GM10266 (cell line): ENCODE results near the gene SUPT6H.

ENCODE experiments used
- DNase-seq: peaks from one replicate; pipeline ENCODE4 v3.0.0; 2012; ENCODE audit errors: extremely low spot score
- TF ChIP-seq, protein P1 (sequence below): IDR thresholded peaks from 2 replicates; pipeline ENCODE4 v1.5.1; 2012; ENCODE audit warnings: mild to moderate bottlenecking, low read depth; ENCODE audit not compliant: control insufficient read depth, insufficient read depth; ENCODE audit errors: missing control alignments

SUPT6H gene

DNA sequence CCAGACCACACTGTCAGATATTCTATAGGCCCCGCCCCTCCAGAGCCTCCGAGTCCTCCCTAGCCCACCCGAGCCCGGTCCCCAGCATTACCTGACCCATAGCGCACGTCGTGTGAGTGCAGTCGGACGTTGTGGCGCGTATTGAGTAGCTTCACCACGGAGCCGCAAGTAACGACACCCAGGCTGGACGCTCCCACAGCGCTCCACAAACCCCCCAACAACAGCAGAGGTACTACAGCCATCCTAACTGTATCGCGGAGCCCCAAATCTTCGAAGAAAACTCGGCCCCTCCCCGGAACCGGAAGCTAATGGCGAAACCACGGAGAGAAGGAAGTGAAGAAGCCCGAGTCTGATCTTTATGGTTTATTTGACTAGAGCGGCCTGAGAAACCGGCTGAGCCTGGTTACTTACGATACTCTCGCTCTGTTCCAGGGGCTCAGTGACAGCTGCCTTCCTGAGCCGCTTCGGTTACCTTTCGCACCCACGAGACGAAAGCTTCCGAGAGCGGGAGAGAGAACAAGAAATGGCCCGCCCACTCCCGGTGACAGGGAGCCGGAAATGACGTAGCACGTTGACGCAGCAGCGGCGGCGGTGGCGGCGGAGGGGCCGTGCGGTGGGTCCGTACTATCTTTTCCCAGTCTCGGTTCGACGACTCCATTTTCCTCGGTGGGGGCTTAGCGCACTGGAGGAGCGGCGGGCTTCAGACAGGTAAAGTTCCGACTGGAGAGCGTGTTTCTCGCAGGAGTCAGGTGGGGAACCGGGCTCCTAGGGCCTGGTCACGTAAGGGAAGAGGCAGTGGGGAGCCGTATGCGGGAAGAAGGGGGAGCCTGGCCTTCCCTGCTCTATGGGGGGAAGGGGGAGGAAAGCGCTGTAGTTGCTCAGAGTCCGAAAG, at the start of gene SUPT6H, which contains the start of gene SDF2:
Gene SUPT6H (plus strand): TSS at position 571 of the 892 bp plus-strand sequence. CDS start 11,197 bp downstream, outside the sequence.
Gene SDF2 (minus strand): TSS at position 272 of the 892 bp plus-strand sequence. CDS start 30 bp downstream, at position 242.
- DNase-seq, result peak; percentile 94
- TF ChIP-seq, protein P1, sequence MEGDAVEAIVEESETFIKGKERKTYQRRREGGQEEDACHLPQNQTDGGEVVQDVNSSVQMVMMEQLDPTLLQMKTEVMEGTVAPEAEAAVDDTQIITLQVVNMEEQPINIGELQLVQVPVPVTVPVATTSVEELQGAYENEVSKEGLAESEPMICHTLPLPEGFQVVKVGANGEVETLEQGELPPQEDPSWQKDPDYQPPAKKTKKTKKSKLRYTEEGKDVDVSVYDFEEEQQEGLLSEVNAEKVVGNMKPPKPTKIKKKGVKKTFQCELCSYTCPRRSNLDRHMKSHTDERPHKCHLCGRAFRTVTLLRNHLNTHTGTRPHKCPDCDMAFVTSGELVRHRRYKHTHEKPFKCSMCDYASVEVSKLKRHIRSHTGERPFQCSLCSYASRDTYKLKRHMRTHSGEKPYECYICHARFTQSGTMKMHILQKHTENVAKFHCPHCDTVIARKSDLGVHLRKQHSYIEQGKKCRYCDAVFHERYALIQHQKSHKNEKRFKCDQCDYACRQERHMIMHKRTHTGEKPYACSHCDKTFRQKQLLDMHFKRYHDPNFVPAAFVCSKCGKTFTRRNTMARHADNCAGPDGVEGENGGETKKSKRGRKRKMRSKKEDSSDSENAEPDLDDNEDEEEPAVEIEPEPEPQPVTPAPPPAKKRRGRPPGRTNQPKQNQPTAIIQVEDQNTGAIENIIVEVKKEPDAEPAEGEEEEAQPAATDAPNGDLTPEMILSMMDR, result no peak

DNA sequence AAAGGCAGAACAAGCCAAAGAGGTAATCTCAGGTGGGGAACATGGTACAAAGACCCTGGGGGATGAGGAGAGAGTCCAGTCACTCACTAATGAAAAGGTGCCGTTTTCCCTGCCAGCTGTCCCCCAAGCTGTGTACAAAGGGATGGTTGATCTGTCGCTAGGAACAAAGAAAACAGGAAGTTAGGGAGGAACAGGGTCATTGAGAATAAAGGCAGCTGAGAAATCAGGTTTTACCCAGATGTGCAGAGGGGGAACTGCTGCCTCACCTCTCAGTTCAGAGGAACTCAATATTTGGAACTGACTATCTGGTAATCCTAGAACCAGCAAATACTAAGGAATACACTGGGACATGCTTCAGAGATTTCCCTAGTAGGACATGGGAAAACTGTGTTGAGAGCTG, 49.5 kb upstream of the SUPT6H start:
- DNase-seq, result no peak
- TF ChIP-seq, protein P1, result no peak

DNA sequence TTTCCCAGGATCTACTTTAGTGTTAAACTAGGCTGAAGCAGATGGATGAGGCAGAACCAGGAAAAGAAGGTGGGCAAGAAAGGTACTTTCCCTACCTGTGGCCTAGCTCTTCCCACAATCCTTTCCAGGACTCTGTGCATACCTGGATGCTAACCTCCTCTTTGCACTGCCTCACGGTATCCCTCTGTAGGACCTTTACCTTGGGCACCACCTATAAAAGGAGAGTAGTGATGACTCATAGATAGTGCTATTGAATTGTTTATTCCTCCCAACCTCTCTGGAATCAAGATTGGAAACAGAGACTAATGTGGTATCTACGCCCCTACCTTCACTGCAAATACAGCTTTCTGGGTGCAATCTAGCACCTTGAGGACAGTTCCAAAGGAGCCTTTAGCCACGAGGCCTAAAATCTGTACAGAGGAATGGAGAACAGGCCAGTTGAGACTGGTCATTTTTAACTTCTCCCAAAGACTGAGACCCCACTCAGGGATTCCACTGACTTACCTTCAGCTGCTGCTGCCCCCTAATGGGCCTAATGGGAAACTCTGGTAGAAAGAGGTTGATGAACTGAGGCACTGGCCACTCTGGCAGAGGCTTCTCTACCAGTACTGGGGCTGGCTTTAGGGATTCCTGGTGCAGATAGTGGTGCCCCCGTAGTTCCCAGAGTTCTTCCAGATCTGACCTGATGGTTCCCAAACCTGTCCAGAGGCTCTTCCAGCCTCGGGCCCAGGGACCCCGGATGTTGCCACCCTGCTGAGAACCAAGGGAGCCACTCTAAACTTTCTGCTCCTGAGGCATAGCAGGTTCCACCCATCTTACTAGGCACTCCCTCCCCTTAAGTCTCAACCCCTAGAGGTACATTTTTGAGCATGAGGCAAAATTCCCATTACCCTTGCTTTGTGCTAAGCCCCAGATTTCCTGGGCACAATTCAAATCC, 48.8 kb upstream of the SUPT6H start:
- TF ChIP-seq, protein P1, result peak; percentile 68
- DNase-seq, result peak; percentile 53

DNA sequence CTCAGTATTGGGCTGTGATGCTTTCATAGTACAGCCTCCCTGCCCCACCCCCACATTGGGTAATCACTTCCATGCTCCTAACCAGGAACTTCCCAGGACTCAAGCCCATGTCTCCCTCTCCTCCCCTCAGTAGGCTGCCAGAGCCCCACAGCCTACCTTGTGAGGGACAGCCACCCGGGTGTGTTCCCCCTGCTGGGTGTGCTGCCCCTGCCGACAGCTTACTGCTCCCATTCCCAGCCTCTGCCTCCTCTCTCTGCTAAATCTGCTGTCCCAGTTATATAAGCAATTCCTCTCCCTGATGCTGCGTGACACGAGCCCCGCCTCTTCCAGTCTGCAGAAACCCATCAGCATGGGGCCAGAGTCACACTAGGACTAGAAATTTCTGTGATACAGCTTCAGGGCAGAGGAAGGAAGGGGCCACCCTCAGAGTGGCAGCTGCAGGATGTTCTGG, 48.0 kb upstream of the SUPT6H start, which contains the start of gene RSKR:
Gene RSKR (minus strand): TSS at position 255 of the 451 bp plus-strand sequence. CDS start 24 bp downstream, at position 231.
- TF ChIP-seq, protein P1, result no peak

DNA sequence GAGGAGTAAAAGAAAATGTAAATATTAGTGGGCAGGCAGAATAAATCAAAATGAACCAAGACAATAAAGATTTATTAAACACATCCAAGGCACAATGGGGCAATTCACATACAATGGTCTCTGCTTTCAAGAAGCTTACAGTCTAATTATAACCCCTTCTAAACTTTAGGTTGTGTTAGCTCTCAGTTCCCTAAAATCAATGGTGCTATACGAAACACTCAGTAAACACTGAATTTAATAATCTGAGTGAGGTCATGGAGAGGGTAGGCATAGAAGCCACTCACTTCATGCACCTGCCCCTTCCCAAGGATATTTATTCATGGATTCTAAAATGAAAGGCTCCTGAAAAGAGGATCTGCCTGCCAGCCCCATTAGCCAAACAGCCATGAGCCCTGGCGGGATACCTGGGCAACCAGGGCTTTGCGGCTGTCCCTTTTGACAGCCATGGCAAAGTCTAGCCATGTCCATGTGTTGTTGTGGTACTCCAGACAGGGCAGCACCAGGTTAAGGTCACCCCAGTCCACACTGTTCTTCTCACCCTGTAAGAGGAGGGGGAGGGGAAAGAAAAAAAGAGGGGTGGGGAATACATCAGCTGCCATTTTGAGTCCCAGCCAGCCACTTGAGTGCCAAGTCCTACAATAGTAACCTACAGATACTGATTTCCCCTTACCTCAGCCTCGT, 46.6 kb upstream of the SUPT6H start:
- DNase-seq, result no peak
- TF ChIP-seq, protein P1, result no peak

More for the DNA sequence above, 48.0 kb upstream of the SUPT6H start, which contains the start of gene RSKR:
- no peak for DNase-seq

DNA sequence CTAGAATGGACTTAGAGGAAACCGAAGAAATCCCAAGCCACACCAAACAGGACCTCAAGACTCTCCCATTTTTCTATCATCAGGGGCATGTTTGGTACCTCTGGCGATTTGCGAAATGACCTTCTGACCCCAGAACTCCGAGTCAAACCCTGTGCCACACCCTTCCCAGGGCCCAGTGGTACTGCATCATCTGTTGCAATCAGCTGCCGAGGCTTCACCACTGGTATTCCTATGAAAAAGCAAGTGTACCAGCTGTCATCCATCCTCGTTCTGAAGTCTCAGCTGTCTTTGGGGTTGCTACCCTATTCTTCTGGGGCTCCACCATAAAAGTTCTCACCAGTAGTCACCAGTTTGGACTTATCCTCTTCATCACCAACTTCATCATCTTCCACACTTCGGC, 45.7 kb upstream of the SUPT6H start:
- TF ChIP-seq, protein P1, result no peak
- no peak for DNase-seq
